Fibroblast of lung (primary cell): ENCODE results near the gene FMNL3. TPM values are rescaled to one million over a fixed set of nuclear protein-coding genes. Genes with fewer than 3 reads are reported as not detected.

Experiments
- DNase-seq, 2 donors: peaks; one replicate each; pipeline versions ENCODE4 v3.0.0 to v3.0.0-alpha.2; 2010; ENCODE audit warnings: low read depth in 2 of 2
- H2AFZ ChIP-seq: 2 replicates; pipeline ENCODE4 v1.5.1; 2012; ENCODE audit warnings: low read length, control low read depth, inconsistent platforms
- H3K27ac ChIP-seq: 2 replicates; pipeline ENCODE4 v1.5.1; 2011; ENCODE audit warnings: low read length, control low read depth; ENCODE audit not compliant: insufficient read depth
- H3K27me3 ChIP-seq: 2 replicates; pipeline ENCODE4 v1.5.1; 2011; ENCODE audit warnings: mild to moderate bottlenecking, low read length; ENCODE audit not compliant: control insufficient read depth, insufficient read depth
- H3K36me3 ChIP-seq: 2 replicates; pipeline ENCODE4 v1.5.1; 2011; ENCODE audit warnings: low read length; ENCODE audit not compliant: control insufficient read depth, insufficient read depth
- H3K4me1 ChIP-seq: 2 replicates; pipeline ENCODE4 v1.5.1; 2011; ENCODE audit warnings: low read length; ENCODE audit not compliant: control insufficient read depth, insufficient read depth; ENCODE audit errors: extremely low read depth
- H3K4me2 ChIP-seq: 2 replicates; pipeline ENCODE4 v1.5.1; 2011; ENCODE audit warnings: low read length, control low read depth; ENCODE audit not compliant: insufficient read depth; ENCODE audit errors: extremely low read depth
- H3K4me3 ChIP-seq, 4 experiments: fragments of 200-600 bp in 1 of 4; sonication (generic) in 1 of 4; replicated peaks in 1 of 4; 2 replicates each; pipeline ENCODE4 v1.5.1; 2011 to 2016; ENCODE audit warnings: low read length in 4 of 4, low read depth in 3 of 4, mild to moderate bottlenecking in 3 of 4, control low read depth in 2 of 4, inconsistent platforms in 1 of 4, mixed read lengths in 1 of 4; ENCODE audit not compliant: insufficient read depth in 1 of 4; ENCODE audit errors: control extremely low read depth in 1 of 4
- H3K79me2 ChIP-seq: 2 replicates; pipeline ENCODE4 v1.5.1; 2012; ENCODE audit warnings: mild to moderate bottlenecking, low read length, inconsistent platforms; ENCODE audit not compliant: control insufficient read depth, insufficient read depth
- H3K9ac ChIP-seq: 2 replicates; pipeline ENCODE4 v1.5.1; 2011; ENCODE audit warnings: mild to moderate bottlenecking, low read length, control low read depth; ENCODE audit not compliant: insufficient read depth
- H3K9me3 ChIP-seq: 2 replicates; pipeline ENCODE4 v1.5.1; 2012; ENCODE audit warnings: low read depth, low read length; ENCODE audit not compliant: control insufficient read depth, insufficient read depth
- H4K20me1 ChIP-seq: 2 replicates; pipeline ENCODE4 v1.5.1; 2011; ENCODE audit warnings: low read length; ENCODE audit not compliant: control insufficient read depth, insufficient read depth; ENCODE audit errors: extremely low read depth
- EZH2 ChIP-seq: IDR thresholded peaks from 2 replicates; pipeline ENCODE4 v1.5.1; 2012; ENCODE audit warnings: low read length, control low read depth, mild to moderate bottlenecking; ENCODE audit errors: missing control alignments
- polyA minus RNA-seq: library from RNA; depleted of rRNA, polyadenylated mRNA; stranded (reverse); fragments of >200 nt; gene quantifications from 2 replicates; pipeline ENCODE4 v1.2.3, GENCODE V29; 2011; ENCODE audit warnings: low replicate concordance
- polyA plus RNA-seq, 2 donors: library from polyadenylated mRNA; depleted of rRNA in 1 of 2; stranded (reverse) in 1 of 2; unstranded in 1 of 2; fragments of >200 nt; gene quantifications; 2 replicates each; pipeline ENCODE4 v1.2.1, GENCODE V29; 2011 to 2012; ENCODE audit warnings: missing spikeins in 1 of 2
- total RNA-seq: library from RNA; depleted of rRNA; stranded (reverse); fragments of >200 nt; gene quantifications from 2 replicates; pipeline ENCODE4 v1.2.1, GENCODE V29; 2014
- TF ChIP-seq, protein P1 (sequence below), 2 donors: IDR thresholded peaks in 1 of 2; conservative IDR thresholded peaks in 1 of 2; 1 replicate in 1 of 2; 2 replicates in 1 of 2; pipeline ENCODE4 v1.5.1; 2011 to 2012; ENCODE audit warnings: low read length in 2 of 2, control low read depth in 1 of 2, inconsistent platforms in 1 of 2, low read depth in 1 of 2, mild to moderate bottlenecking in 1 of 2

FMNL3 gene, protein sequence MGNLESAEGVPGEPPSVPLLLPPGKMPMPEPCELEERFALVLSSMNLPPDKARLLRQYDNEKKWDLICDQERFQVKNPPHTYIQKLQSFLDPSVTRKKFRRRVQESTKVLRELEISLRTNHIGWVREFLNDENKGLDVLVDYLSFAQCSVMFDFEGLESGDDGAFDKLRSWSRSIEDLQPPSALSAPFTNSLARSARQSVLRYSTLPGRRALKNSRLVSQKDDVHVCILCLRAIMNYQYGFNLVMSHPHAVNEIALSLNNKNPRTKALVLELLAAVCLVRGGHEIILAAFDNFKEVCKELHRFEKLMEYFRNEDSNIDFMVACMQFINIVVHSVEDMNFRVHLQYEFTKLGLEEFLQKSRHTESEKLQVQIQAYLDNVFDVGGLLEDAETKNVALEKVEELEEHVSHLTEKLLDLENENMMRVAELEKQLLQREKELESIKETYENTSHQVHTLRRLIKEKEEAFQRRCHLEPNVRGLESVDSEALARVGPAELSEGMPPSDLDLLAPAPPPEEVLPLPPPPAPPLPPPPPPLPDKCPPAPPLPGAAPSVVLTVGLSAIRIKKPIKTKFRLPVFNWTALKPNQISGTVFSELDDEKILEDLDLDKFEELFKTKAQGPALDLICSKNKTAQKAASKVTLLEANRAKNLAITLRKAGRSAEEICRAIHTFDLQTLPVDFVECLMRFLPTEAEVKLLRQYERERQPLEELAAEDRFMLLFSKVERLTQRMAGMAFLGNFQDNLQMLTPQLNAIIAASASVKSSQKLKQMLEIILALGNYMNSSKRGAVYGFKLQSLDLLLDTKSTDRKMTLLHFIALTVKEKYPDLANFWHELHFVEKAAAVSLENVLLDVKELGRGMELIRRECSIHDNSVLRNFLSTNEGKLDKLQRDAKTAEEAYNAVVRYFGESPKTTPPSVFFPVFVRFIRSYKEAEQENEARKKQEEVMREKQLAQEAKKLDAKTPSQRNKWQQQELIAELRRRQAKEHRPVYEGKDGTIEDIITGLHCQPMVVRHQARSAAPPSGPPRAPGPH
- 17.2 and 22.5 TPM in 2 replicates for total RNA-seq
- polyA plus RNA-seq: 13.6 and 15.0 TPM in 2 replicates
- 11.2 and 12.9 TPM in 2 replicates for polyA plus RNA-seq (2012)
- polyA minus RNA-seq: 44.6 and 47.4 TPM in 2 replicates

DNA sequence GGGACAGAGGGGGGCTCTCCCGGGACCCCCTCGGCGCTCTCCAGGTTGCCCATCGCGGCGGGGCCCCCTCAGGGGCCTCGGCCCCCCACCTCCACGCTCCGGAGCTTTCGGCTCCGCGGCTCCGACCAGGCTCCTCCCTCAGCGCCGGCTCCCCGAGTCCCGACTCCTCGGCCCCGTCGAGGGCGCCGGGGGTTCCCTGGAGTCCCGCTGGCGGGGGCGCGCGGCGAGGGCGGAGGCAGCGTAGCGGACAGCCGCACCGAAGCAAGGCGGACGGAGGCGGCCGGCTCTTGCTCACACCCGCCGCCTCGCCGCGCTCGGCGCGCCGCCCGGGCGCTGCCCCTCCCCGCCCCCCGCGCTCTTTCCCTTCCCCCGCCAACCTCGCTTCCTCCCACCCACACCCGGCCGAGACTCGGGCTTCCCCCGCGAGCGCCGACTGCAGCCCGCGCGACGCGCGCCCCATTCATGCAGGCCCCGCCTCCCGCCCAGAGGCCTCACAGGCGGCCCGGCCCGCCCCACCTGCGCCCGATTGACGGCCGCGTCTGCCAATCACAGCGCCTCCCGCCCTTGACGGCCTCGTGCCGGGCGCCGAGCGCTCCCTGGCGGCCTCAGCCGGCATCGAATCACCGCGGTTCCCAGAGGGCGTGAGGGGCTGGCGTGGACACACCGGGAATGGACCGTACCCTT lies at the start of gene FMNL3:
TSS of gene FMNL3 (minus strand) at position 278 of the 684 bp plus-strand sequence. CDS start at position 53, 225 bp downstream.
- no peak for TF ChIP-seq EZH2
- TF ChIP-seq, protein P1, sequence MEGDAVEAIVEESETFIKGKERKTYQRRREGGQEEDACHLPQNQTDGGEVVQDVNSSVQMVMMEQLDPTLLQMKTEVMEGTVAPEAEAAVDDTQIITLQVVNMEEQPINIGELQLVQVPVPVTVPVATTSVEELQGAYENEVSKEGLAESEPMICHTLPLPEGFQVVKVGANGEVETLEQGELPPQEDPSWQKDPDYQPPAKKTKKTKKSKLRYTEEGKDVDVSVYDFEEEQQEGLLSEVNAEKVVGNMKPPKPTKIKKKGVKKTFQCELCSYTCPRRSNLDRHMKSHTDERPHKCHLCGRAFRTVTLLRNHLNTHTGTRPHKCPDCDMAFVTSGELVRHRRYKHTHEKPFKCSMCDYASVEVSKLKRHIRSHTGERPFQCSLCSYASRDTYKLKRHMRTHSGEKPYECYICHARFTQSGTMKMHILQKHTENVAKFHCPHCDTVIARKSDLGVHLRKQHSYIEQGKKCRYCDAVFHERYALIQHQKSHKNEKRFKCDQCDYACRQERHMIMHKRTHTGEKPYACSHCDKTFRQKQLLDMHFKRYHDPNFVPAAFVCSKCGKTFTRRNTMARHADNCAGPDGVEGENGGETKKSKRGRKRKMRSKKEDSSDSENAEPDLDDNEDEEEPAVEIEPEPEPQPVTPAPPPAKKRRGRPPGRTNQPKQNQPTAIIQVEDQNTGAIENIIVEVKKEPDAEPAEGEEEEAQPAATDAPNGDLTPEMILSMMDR (conservative IDR thresholded peaks at IDR 0.05 in 1 of 2, IDR thresholded peaks at IDR 0.05 in 1 of 2; ENCODE audit: low read depth in 1 of 2, low read length in 2 of 2): peak; percentile 68 to 91
- peaks cover 12% of the 10 kb centered on the region for H3K4me1 ChIP-seq
- peak within 1 kb of the TSS; percentile 93 for H3K4me2 ChIP-seq
- H3K27me3 ChIP-seq: peaks cover 11% of the 10 kb centered on the region
- H3K79me2 ChIP-seq: peaks cover 32% of the 10 kb centered on the region
- H2AFZ ChIP-seq: peak within 1 kb of the TSS; percentile 72
- no peaks in the 10 kb centered on the region for H4K20me1 ChIP-seq
- no peaks in the 10 kb centered on the region for H3K36me3 ChIP-seq
- H3K9me3 ChIP-seq: no peaks in the 10 kb centered on the region
- DNase-seq: peak; percentile 94 to 96
- peak within 1 kb of the TSS; percentile 71 to 86 (median 78) for H3K4me3 ChIP-seq
- peak within 1 kb of the TSS; percentile 78 for H3K27ac ChIP-seq
- H3K9ac ChIP-seq: peak within 1 kb of the TSS; percentile 80

DNA sequence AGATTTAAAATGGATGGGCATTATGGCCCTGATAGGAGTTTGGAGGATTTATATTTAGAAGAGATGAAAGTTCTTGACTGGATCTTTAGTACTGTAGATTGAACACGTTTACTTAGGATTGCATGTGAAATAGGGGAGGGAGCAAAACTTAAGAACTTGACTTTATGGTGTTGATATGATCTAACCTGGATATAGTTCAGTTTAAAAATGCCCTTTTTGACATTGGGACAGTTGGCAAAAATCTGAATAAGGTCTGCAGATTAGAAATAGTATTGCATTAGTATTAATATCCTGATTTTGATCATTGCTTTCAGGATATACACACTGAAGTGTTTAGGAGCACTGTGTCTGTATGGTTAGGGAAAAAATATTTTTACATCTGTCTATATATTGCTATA lies 43.8 kb upstream of the FMNL3 start:
- peaks cover 89% of the 10 kb centered on the region for H3K79me2 ChIP-seq
- H3K4me1 ChIP-seq: peaks cover 11% of the 10 kb centered on the region
- no peak overlapping the region for H3K9ac ChIP-seq
- peak overlapping the region in 1 of 4 experiments; percentile 33 for H3K4me3 ChIP-seq
- peaks cover 10% of the 10 kb centered on the region for H3K36me3 ChIP-seq
- no peak for DNase-seq
- H3K27me3 ChIP-seq: no peaks in the 10 kb centered on the region
- no peak overlapping the region for H3K27ac ChIP-seq
- peaks cover 11% of the 10 kb centered on the region for H4K20me1 ChIP-seq
- H3K9me3 ChIP-seq: no peaks in the 10 kb centered on the region
- TF ChIP-seq, protein P1 (conservative IDR thresholded peaks at IDR 0.05 in 1 of 2, IDR thresholded peaks at IDR 0.05 in 1 of 2; ENCODE audit: low read depth in 1 of 2, low read length in 2 of 2): no peak
- TF ChIP-seq EZH2: no peak
- no peak overlapping the region for H2AFZ ChIP-seq
- no peak overlapping the region for H3K4me2 ChIP-seq
